Brain microvascular endothelial cell (primary cell): ENCODE data around the gene C14orf180.

ENCODE experiments used
- DNase-seq: peaks from one replicate; pipeline ENCODE4 v3.0.0-alpha.2; 2020
- H3K27ac ChIP-seq: fragments of 250-450 bp; sonication (Bioruptor Pico); 2 replicates; pipeline ENCODE4 v1.5.1; 2020; ENCODE audit warnings: mild to moderate bottlenecking, moderate library complexity
- H3K27me3 ChIP-seq: fragments of 250-450 bp; sonication (Bioruptor Pico); replicated peaks from 2 replicates; pipeline ENCODE4 v1.5.1; 2020; ENCODE audit warnings: mild to moderate bottlenecking
- H3K36me3 ChIP-seq: fragments of 250-450 bp; sonication (Bioruptor Pico); replicated peaks from 2 replicates; pipeline ENCODE4 v1.5.1; 2020; ENCODE audit warnings: mild to moderate bottlenecking
- H3K4me3 ChIP-seq: 2 replicates; pipeline ENCODE4 v1.5.1; 2011; ENCODE audit warnings: low read depth, mild to moderate bottlenecking, control low read depth, low read length, moderate library complexity
- CTCF ChIP-seq: IDR thresholded peaks from 2 replicates; pipeline ENCODE4 v1.5.1; 2011; ENCODE audit warnings: low read depth, mild to moderate bottlenecking, moderate library complexity, low read length, control low read depth, inconsistent platforms; ENCODE audit errors: missing control alignments
- in situ Hi-C: cut with HindIII; loops from 2 replicates; pipeline ENCODE4 v1.10.0; 2017; ENCODE audit warnings: low sequenced_read_pairs, low pct_ligation_motif_present

Gene C14orf180

GRCh38 chr14:104555430-104556255 lies 23.9 kb upstream of the C14orf180 start:
- Histone ChIP-seq H3K27me3 (no peaks in the 10 kb centered on the region), H3K27ac (no peak overlapping the region), H3K4me3 (no peak overlapping the region), H3K36me3 (no peaks in the 10 kb centered on the region)
- in situ Hi-C loops = no loop called here
- no peak for TF ChIP-seq CTCF
- DNase-seq = no peak

DNA sequence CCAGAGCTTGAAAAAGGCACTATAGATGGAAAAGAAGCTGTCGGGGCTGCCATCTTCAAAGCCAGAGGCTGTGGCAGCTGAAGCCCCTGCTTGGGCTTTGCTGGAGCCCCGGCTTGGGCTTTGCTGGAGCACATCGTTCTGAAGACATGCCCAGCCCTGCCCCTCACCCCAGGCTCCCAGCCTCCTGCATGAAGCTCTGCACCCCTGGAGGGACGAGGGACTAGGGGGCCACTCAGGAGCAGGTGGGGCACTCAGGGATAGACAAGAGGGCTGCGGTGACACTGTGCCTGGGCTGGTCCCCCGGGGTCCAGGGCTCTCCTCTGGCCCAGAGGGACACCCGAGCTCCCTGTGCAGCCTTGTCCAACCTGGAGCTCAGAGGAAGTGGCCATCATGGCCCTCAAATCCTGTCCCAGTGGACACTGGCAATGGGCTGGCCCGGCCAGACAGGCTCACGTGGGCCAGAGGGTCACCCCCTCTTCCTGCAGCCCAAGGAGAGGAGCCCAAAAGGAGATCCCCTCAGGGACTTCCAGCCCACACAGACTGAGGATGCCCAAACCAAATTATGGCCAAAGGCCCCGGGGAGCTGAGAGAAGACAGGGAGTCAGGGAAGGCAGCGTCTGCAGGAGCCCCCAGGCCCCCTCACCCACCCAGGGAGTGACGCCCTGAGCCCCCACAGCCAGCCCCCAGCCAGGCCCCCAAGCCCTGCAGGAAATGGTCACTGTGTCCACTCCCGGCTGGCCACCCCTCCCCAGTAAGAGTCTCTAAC lies 23.1 kb upstream of the C14orf180 start:
- no peak for TF ChIP-seq CTCF
- no peak overlapping the region for H3K27ac ChIP-seq
- H3K4me3 ChIP-seq = no peak overlapping the region
- DNase-seq = no peak
- H3K27me3 ChIP-seq = no peaks in the 10 kb centered on the region
- in situ Hi-C loops = no loop called here
- H3K36me3 ChIP-seq = no peaks in the 10 kb centered on the region

DNA sequence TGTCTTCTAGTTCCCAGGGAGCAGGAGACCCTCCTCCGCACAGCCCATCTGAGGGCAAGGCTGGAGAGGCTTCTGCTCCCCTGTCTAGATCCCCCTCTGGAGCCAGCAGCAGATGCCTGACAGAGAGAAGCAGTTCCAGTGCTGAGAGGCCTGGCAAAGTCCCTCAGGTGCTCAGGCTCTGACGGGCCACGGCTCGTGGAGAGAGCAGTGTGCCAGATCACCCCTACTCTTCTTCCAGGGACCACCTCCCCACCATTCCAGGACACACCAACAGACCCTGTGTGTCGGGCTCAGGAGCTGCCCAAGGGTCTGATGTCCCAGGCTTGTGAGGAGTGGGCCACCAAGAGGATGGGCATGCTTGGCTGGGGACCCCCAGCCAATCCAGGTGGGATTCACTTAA lies 22.5 kb upstream of the C14orf180 start:
- in situ Hi-C loops = no loop called here
- no peak overlapping the region for H3K27ac ChIP-seq
- H3K4me3 ChIP-seq = no peak overlapping the region
- no peaks in the 10 kb centered on the region for H3K27me3 ChIP-seq
- no peaks in the 10 kb centered on the region for H3K36me3 ChIP-seq
- no peak for TF ChIP-seq CTCF
- no peak for DNase-seq

- TF ChIP-seq CTCF = no peak
- H3K36me3 ChIP-seq = no peaks in the 10 kb centered on the region
- no peaks in the 10 kb centered on the region for H3K27me3 ChIP-seq
- in situ Hi-C loops = no loop called here
- H3K4me3 ChIP-seq = no peak overlapping the region
- no peak for DNase-seq
- no peak overlapping the region for H3K27ac ChIP-seq
These were observed 21.8 kb upstream of the C14orf180 start for GRCh38 chr14:104557766-104558165.

DNA sequence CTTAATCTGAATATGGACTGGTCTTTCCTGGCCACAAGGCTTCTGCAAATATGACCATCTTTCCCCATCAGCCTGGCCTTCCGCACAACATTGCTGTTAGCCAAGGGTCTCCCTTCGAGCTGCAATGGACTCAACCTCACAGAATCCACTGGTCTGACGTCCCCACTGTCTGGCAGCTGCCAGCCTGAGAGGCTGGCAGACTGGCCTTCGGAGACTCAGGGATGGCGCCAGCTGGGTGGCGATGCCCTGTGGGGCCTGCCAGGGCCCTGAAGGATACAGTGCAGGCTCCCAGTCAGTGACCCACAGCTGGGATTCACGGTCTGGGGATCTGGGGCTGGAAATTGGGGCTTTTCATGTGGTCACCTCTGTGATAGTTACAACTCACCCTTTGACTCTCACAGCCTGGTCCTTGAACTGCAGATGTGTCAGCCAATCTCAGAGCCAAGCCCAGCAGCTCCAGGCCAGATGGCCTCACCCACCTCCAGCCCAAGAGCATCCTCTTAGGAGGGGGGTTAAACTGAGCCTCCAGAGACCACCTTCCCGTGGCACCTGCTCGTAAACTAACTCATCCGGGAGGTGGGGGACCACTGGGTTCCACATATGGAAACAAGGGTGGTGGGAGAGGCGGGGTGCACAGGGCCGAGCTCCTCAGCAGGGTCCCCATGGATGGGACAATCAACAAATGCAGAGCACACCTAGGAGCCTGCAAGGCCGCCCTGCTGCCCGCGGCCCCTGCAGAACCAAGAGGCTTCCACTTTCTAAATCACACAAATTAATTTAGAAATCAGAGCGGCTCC lies 21.1 kb upstream of the C14orf180 start:
- Histone ChIP-seq H3K27ac (no peak overlapping the region), H3K27me3 (no peaks in the 10 kb centered on the region), H3K4me3 (no peak overlapping the region), H3K36me3 (no peaks in the 10 kb centered on the region)
- no peak for TF ChIP-seq CTCF
- no peak for DNase-seq
- in situ Hi-C loops = no loop called here
